Transverse colon (tissue), 4 donors: ENCODE measurements around the gene PLEKHA7.

Source experiments
- CTCF ChIP-seq, 5 experiments: fragments of 200-600 bp in 3 of 5; fragments of 450-650 bp in 2 of 5; sonication (generic) in 3 of 5; IDR thresholded peaks; 1 replicate in 2 of 5; 2 replicates in 3 of 5; pipeline ENCODE4 v1.5.1; 2016 to 2017; ENCODE audit warnings: antibody characterized with exemption in 5 of 5, inconsistent platforms in 3 of 5, mild to moderate bottlenecking in 2 of 5, moderate library complexity in 1 of 5
- EP300 ChIP-seq: sonication (generic); formaldehyde crosslinking; IDR thresholded peaks from one replicate; pipeline ENCODE4 v1.6.1; 2017; ENCODE audit warnings: antibody characterized with exemption, low read depth
- POLR2A ChIP-seq: fragments of 450-650 bp; IDR thresholded peaks from one replicate; pipeline ENCODE4 v1.6.1; 2016; ENCODE audit warnings: antibody characterized with exemption, mild to moderate bottlenecking, moderate library complexity
- POLR2AphosphoS5 ChIP-seq, 3 donors: sonication (generic); formaldehyde crosslinking; IDR thresholded peaks; one replicate each; pipeline ENCODE4 v1.6.1; 2016; ENCODE audit warnings: antibody characterized with exemption in 3 of 3

- TF ChIP-seq CTCF (IDR thresholded peaks at IDR 0.05), result no peak
- TF ChIP-seq POLR2AphosphoS5 (IDR thresholded peaks at IDR 0.05), result no peak
- TF ChIP-seq EP300, result no peak
- TF ChIP-seq POLR2A, result no peak
These were observed 117.3 kb downstream of the PLEKHA7 start for GRCh38 chr11:16896729-16897469.
